CD4-positive, alpha-beta memory T cell (primary cell): ENCODE data around the gene KAT8. TPM values are rescaled to one million over a fixed set of nuclear protein-coding genes. Genes with fewer than 3 reads are reported as not detected.
"Not testable (repeated sequence)": the region's sequence is repeated elsewhere in the genome, so short reads cannot be mapped to it uniquely, and the experiment has no call there.

Source experiments
- CTCF ChIA-PET: fragments of 350-600 bp; sonication (Branson Sonifier 250); formaldehyde crosslinking; loops from one replicate; lab custom pipeline; 2021; ENCODE audit warnings: inconsistent platforms; ENCODE audit not compliant: partially characterized antibody; lab: Charles Lee
- POLR2A ChIA-PET: fragments of 350-600 bp; sonication (Branson Sonifier 250); formaldehyde crosslinking; loops from one replicate; lab custom pipeline; 2021; ENCODE audit not compliant: partially characterized antibody; lab: Charles Lee
- DNase-seq, 5 donors: peaks; one replicate each; pipeline versions ENCODE4 v3.0.0 to v3.0.0-alpha.2; 2020 to 2022; ENCODE audit warnings: mixed read lengths in 1 of 5
- H3K27ac ChIP-seq: one replicate; pipeline ENCODE4 v1.7.0; 2013; ENCODE audit warnings: low read depth, low read length
- H3K27me3 ChIP-seq: 2 replicates; pipeline ENCODE4 v1.7.0; 2013; ENCODE audit warnings: mild to moderate bottlenecking, low read length, moderate library complexity; ENCODE audit not compliant: insufficient read depth
- H3K36me3 ChIP-seq: 2 replicates; pipeline ENCODE4 v1.7.0; 2013; ENCODE audit warnings: mild to moderate bottlenecking, low read length, moderate library complexity; ENCODE audit not compliant: insufficient read depth
- H3K4me1 ChIP-seq: 2 replicates; pipeline ENCODE4 v1.7.0; 2013; ENCODE audit warnings: mild to moderate bottlenecking, low read length, moderate library complexity; ENCODE audit not compliant: insufficient read depth
- H3K4me3 ChIP-seq, 2 donors: one replicate each; pipeline ENCODE4 v1.7.0; 2013; ENCODE audit warnings: low read length in 2 of 2, mild to moderate bottlenecking in 1 of 2
- H3K9me3 ChIP-seq, 2 donors: one replicate each; pipeline ENCODE4 v1.7.0; 2013; ENCODE audit warnings: low read length in 2 of 2, control low read depth in 1 of 2; ENCODE audit not compliant: control insufficient read depth in 1 of 2
- H3K27ac Mint-ChIP-seq, 7 donors: one replicate each; pipeline ENCODE4 v1.8.0; 2020 to 2021; ENCODE audit warnings: mixed read lengths in 7 of 7, mild to moderate bottlenecking in 6 of 7, inconsistent platforms in 3 of 7, moderate library complexity in 3 of 7
- H3K27me3 Mint-ChIP-seq, 2 donors: one replicate each; pipeline ENCODE4 v1.8.0; 2020 to 2021; ENCODE audit warnings: mixed read lengths in 2 of 2
- H3K36me3 Mint-ChIP-seq, 2 donors: one replicate each; pipeline ENCODE4 v1.8.0; 2020 to 2021; ENCODE audit warnings: mixed read lengths in 2 of 2, inconsistent platforms in 1 of 2, mild to moderate bottlenecking in 1 of 2
- H3K4me1 Mint-ChIP-seq, 4 donors: one replicate each; pipeline ENCODE4 v1.8.0; 2020 to 2021; ENCODE audit warnings: mixed read lengths in 4 of 4, mild to moderate bottlenecking in 1 of 4
- H3K4me3 Mint-ChIP-seq, 8 donors: one replicate each; pipeline ENCODE4 v1.8.0; 2020 to 2021; ENCODE audit warnings: mixed read lengths in 8 of 8, mild to moderate bottlenecking in 7 of 8, moderate library complexity in 6 of 8, inconsistent platforms in 3 of 8
- H3K9me3 Mint-ChIP-seq, 8 donors: one replicate each; pipeline ENCODE4 v1.8.0; 2020 to 2021; ENCODE audit warnings: mixed read lengths in 8 of 8, mild to moderate bottlenecking in 5 of 8, inconsistent platforms in 3 of 8, moderate library complexity in 1 of 8
- intact Hi-C: fragments of 100-400 bp; cut with micrococcal nuclease; formaldehyde crosslinking; loops from one replicate; pipeline ENCODE4 v1.15.1; 2023
- polyA plus RNA-seq, 2 donors: library from polyadenylated mRNA; unstranded; fragments of 300-500 nt; fragmentation: Illumina TruSeq; gene quantifications; one replicate each; pipeline ENCODE4 v1.2.3, GENCODE V29; 2021
- total RNA-seq, 2 experiments: library from RNA; stranded (reverse); gene quantifications; one replicate each; pipeline ENCODE4 v1.2.3, GENCODE V29; 2021

Gene KAT8
- total and polyA plus RNA-seq, 4 experiments from 2014 or later, result 37.5 to 94.2 (median 79.8) TPM

GRCh38 chr16:31094088-31094423 lies 23.4 kb upstream of the KAT8 start:
- peaks cover 4 to 26% of the 10 kb centered on the region in 2 donors for H3K36me3 Mint-ChIP-seq
- no peaks in the 10 kb centered on the region for H3K27me3 Mint-ChIP-seq
- H3K27ac Mint-ChIP-seq, result peak overlapping the region; percentile 76 to 99 (median 95)
- H3K9me3 ChIP-seq, result no peaks in the 10 kb centered on the region
- intact Hi-C loops, result loop anchor here (1.0 to 5.0 kb wide), 5 partner anchors 20 to 83 kb away; partner anchors contain the start of genes KAT8, ZNF646 and ZNF668
- CTCF ChIA-PET, result interaction anchor here (1.2 to 1.9 kb wide), 2 partner anchors 8 to 108 kb away, joined by 3 to 4 read pairs; no protein-coding TSS in a partner anchor
- no peaks in the 10 kb centered on the region for H3K27me3 ChIP-seq
- H3K4me1 Mint-ChIP-seq, result peaks cover 12 to 42% (median 30%) of the 10 kb centered on the region in 4 donors
- H3K4me1 ChIP-seq, result peaks cover 22% of the 10 kb centered on the region
- POLR2A ChIA-PET, result interaction anchor here (0.5 to 5.7 kb wide), 11 partner anchors 8 to 145 kb away, joined by 3 to 61 read pairs (median 4); partner anchors contain the start of genes KAT8, PYCARD, STX4 and ZNF646
- peak overlapping the region; percentile 74 for H3K27ac ChIP-seq
- peak overlapping the region; percentile 63 to 98 for H3K4me3 ChIP-seq
- peak overlapping the region; percentile 88 to 96 (median 92) for H3K4me3 Mint-ChIP-seq
- no peaks in the 10 kb centered on the region for H3K9me3 Mint-ChIP-seq
- H3K36me3 ChIP-seq, result peaks cover 10% of the 10 kb centered on the region
- DNase-seq, result no peak

GRCh38 chr16:31094424-31095120 lies 22.9 kb upstream of the KAT8 start, which contains the start of gene VKORC1:
Gene VKORC1, minus strand, starts transcription at chr16:31094797. Its CDS starts 68 bp downstream, at chr16:31094729.
- H3K36me3 Mint-ChIP-seq, result peaks cover 4 to 21% of the 10 kb centered on the region in 2 donors
- Histone ChIP-seq H3K27ac (peak within 1 kb of the TSS; percentile 74), H3K27me3 (no peaks in the 10 kb centered on the region), H3K9me3 (no peaks in the 10 kb centered on the region), H3K4me3 (peak within 1 kb of the TSS; percentile 63 to 98), H3K4me1 (peaks cover 22% of the 10 kb centered on the region), H3K36me3 (peaks cover 8% of the 10 kb centered on the region)
- peaks cover 12 to 42% (median 30%) of the 10 kb centered on the region in 4 donors for H3K4me1 Mint-ChIP-seq
- H3K4me3 Mint-ChIP-seq, result peak within 1 kb of the TSS; percentile 88 to 96 (median 92)
- ChIA-PET POLR2A (interaction anchor here (0.5 to 5.7 kb wide), 11 partner anchors 9 to 145 kb away, joined by 3 to 61 read pairs (median 4); partner anchors contain the start of genes KAT8, STX4, ZNF646 and ZNF668), CTCF (interaction anchor here (1.2 kb wide), 1 partner anchor 9 kb away, joined by 3 read pairs; no protein-coding TSS in a partner anchor)
- DNase-seq, result peak; percentile 87 to 92 (median 90)
- H3K27ac Mint-ChIP-seq, result peak within 1 kb of the TSS; percentile 76 to 99 (median 95)
- H3K9me3 Mint-ChIP-seq, result no peaks in the 10 kb centered on the region
- H3K27me3 Mint-ChIP-seq, result no peaks in the 10 kb centered on the region
- intact Hi-C loops, result loop anchor here (1.0 to 5.0 kb wide), 5 partner anchors 20 to 83 kb away; partner anchors contain the start of genes KAT8, ZNF646 and ZNF668

- peaks cover 0 to 1% of the 10 kb centered on the region in 2 donors for H3K27me3 Mint-ChIP-seq
- Histone ChIP-seq H3K4me3 (no peak overlapping the region), H3K36me3 (no peaks in the 10 kb centered on the region), H3K9me3 (no peaks in the 10 kb centered on the region), H3K27me3 (no peaks in the 10 kb centered on the region), H3K27ac (no peak overlapping the region), H3K4me1 (peaks cover 9% of the 10 kb centered on the region)
- H3K36me3 Mint-ChIP-seq, result peaks cover 0 to 2% of the 10 kb centered on the region in 2 donors
- CTCF ChIA-PET, result interaction anchor here (1.1 kb wide), 2 partner anchors 15 to 112 kb away, joined by 3 to 4 read pairs; no protein-coding TSS in a partner anchor
- POLR2A ChIA-PET, result interaction anchor here (0.7 to 1.4 kb wide), 2 partner anchors 24 to 42 kb away, joined by 3 to 4 read pairs; no protein-coding TSS in a partner anchor
- DNase-seq, result no peak
- H3K9me3 Mint-ChIP-seq, result peaks cover 0 to 2% (median 0%) of the 10 kb centered on the region in 8 donors
- H3K4me3 Mint-ChIP-seq, result no peak overlapping the region
- intact Hi-C loops, result no loop called here
- no peak overlapping the region for H3K27ac Mint-ChIP-seq
- H3K4me1 Mint-ChIP-seq, result peaks cover 6 to 15% (median 10%) of the 10 kb centered on the region in 4 donors
Measured at GRCh38 chr16:31099860-31100638, 17.4 kb upstream of the KAT8 start.

- H3K4me3 ChIP-seq, H3K27ac Mint-ChIP-seq, H3K27ac ChIP-seq, H3K27me3 Mint-ChIP-seq, DNase-seq, H3K36me3 Mint-ChIP-seq, H3K27me3 ChIP-seq, H3K4me1 ChIP-seq, H3K36me3 ChIP-seq, H3K4me3 Mint-ChIP-seq, H3K9me3 Mint-ChIP-seq, H3K4me1 Mint-ChIP-seq, intact Hi-C loops, H3K9me3 ChIP-seq: not testable (repeated sequence)
- CTCF ChIA-PET, result interaction anchor here (0.7 to 1.2 kb wide), 5 partner anchors 13 to 342 kb away, joined by 3 to 5 read pairs (median 3); partner anchors contain the start of genes PRSS53 and ZNF843
- POLR2A ChIA-PET, result interaction anchor here (0.7 to 1.4 kb wide), 2 partner anchors 25 to 41 kb away, joined by 3 to 4 read pairs; no protein-coding TSS in a partner anchor
Measured at GRCh38 chr16:31100876-31101641, 16.4 kb upstream of the KAT8 start.

- H3K4me3 ChIP-seq, result no peak overlapping the region
- no peaks in the 10 kb centered on the region for H3K27me3 ChIP-seq
- peak overlapping the region in 2 of 8 donors; percentile 44 to 52 for H3K4me3 Mint-ChIP-seq
- H3K27ac Mint-ChIP-seq, result peak overlapping the region in 4 of 7 donors; percentile 15 to 55 (median 28)
- ChIA-PET POLR2A (no interaction called here), CTCF (no interaction called here)
- H3K4me1 Mint-ChIP-seq, result peaks cover 8 to 23% (median 15%) of the 10 kb centered on the region in 4 donors
- H3K4me1 ChIP-seq, result peaks cover 20% of the 10 kb centered on the region
- no peaks in the 10 kb centered on the region for H3K36me3 ChIP-seq
- peak; percentile 60 to 70 (median 66) for DNase-seq
- H3K9me3 Mint-ChIP-seq, result peaks cover 0 to 2% (median 0%) of the 10 kb centered on the region in 8 donors
- no peaks in the 10 kb centered on the region for H3K9me3 ChIP-seq
- H3K36me3 Mint-ChIP-seq, result peaks cover 0 to 9% of the 10 kb centered on the region in 2 donors
- intact Hi-C loops, result loop anchor here (2.0 kb wide), 1 partner anchor 37 kb away; no protein-coding TSS in a partner anchor
- no peaks in the 10 kb centered on the region for H3K27me3 Mint-ChIP-seq
- no peak overlapping the region for H3K27ac ChIP-seq
Measured at GRCh38 chr16:31105677-31106213, 11.7 kb upstream of the KAT8 start.
